Stimulated activated CD8-positive, alpha-beta memory T cell treated with anti-CD3 and anti-CD28 coated beads, Interleukin-4, amount 100 ng/mL, for 1 hour (primary cell): ENCODE measurements around the gene RBM4.

Source experiments
- DNase-seq, 2 donors: peaks; one replicate each; pipeline ENCODE4 v3.0.0-alpha.2; 2020; ENCODE audit warnings: low read depth in 2 of 2, low spot score in 1 of 2

RBM4 gene

GRCh38 chr11:66687831-66688281 lies 49.4 kb downstream of the RBM4 start:
- DNase-seq: no peak

- DNase-seq: no peak
Measured at GRCh38 chr11:66688561-66689534, 50.3 kb downstream of the RBM4 start.

- DNase-seq: no peak
Measured at GRCh38 chr11:66689661-66690590, 51.4 kb downstream of the RBM4 start.

GRCh38 chr11:66691311-66691980 lies 52.9 kb downstream of the RBM4 start:
- DNase-seq: no peak

GRCh38 chr11:66692446-66692845 lies 53.9 kb downstream of the RBM4 start:
- no peak for DNase-seq

- DNase-seq: no peak
Measured at GRCh38 chr11:66692871-66693331, 54.4 kb downstream of the RBM4 start.

- no peak for DNase-seq
Measured at GRCh38 chr11:66693356-66694055, 55.0 kb downstream of the RBM4 start.

- DNase-seq: no peak
Measured at GRCh38 chr11:66694056-66694410, 55.5 kb downstream of the RBM4 start.

- peak; percentile 65 to 68 for DNase-seq
Measured at GRCh38 chr11:66694732-66695207, 56.3 kb downstream of the RBM4 start.
